Measurements from ENCODE around the gene NPR2. TPM values are rescaled to one million over a fixed set of nuclear protein-coding genes. Genes with fewer than 3 reads are reported as not detected.

Gene NPR2
- total RNA-seq, 2 donors from 2014 or later: 6.7 to 11.5 TPM

GRCh38 chr9:35795695-35796094 lies 4.3 kb downstream of the NPR2 start:
- DNase-seq: no peak
- Mint-ChIP-seq H3K4me1 (ENCODE audit: low read depth) (peaks cover 24% of the 10 kb centered on the region), H3K27me3 (ENCODE audit: low read depth) (no peaks in the 10 kb centered on the region), H3K36me3 (ENCODE audit: insufficient read depth in 2 of 2) (no peaks in the 10 kb centered on the region), H3K9me3 (no peaks in the 10 kb centered on the region), H3K27ac (no peak overlapping the region), H3K4me3 (no peak overlapping the region)
- no peak for ATAC-seq (replicated peaks in 1 of 2)

- DNase-seq (no peak), ATAC-seq (replicated peaks in 1 of 2) (no peak)
- no peak overlapping the region for H3K27ac Mint-ChIP-seq
- H3K36me3 Mint-ChIP-seq (ENCODE audit: insufficient read depth in 2 of 2): no peaks in the 10 kb centered on the region
- no peaks in the 10 kb centered on the region for H3K9me3 Mint-ChIP-seq
- peaks cover 24% of the 10 kb centered on the region for H3K4me1 Mint-ChIP-seq (ENCODE audit: low read depth)
- no peaks in the 10 kb centered on the region for H3K27me3 Mint-ChIP-seq (ENCODE audit: low read depth)
- H3K4me3 Mint-ChIP-seq: no peak overlapping the region
Measured at GRCh38 chr9:35797311-35798109, 6.1 kb downstream of the NPR2 start.

DNA sequence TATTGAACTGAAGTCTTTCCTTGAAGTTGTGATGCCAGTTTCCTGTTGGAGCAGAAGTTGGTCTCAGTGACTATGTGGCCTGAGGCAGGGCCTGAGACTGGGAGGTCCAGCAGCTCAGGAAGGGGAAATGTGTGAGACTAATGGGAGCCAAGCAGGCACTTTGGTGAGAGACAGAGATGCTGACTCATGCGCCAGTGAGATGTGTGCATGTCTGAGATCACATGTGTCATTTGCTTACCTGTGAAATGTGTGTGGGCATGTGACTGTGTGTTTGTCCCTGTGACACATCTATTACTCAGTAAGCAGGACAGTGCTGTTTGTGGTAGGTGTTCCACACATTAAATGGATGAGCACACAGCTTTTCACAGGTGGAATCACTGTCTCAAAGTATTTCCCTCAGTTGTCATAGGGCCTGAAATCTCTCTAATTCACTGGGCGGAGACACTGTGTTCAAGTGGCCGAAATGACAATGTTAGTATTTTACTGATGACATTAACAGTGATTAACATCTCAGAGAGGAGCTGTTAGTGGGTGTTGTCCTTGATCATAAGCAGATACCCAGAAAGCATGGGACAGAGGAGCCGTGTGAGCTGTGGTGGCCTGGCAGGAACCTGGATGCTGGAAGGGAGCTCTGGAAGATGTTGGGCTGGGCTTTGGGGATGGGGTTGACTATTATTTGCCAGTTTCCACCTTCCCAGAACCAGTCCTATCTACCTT lies 7.4 kb downstream of the NPR2 start:
- Mint-ChIP-seq H3K27me3 (ENCODE audit: low read depth) (no peaks in the 10 kb centered on the region), H3K36me3 (ENCODE audit: insufficient read depth in 2 of 2) (peaks cover 0 to 3% of the 10 kb centered on the region in 2 donors), H3K4me3 (no peak overlapping the region), H3K27ac (peak overlapping the region; percentile 20), H3K9me3 (no peaks in the 10 kb centered on the region), H3K4me1 (ENCODE audit: low read depth) (peaks cover 24% of the 10 kb centered on the region)
- peak; percentile 99 for ATAC-seq (replicated peaks in 1 of 2)
- peak; percentile 58 to 69 for DNase-seq

DNA sequence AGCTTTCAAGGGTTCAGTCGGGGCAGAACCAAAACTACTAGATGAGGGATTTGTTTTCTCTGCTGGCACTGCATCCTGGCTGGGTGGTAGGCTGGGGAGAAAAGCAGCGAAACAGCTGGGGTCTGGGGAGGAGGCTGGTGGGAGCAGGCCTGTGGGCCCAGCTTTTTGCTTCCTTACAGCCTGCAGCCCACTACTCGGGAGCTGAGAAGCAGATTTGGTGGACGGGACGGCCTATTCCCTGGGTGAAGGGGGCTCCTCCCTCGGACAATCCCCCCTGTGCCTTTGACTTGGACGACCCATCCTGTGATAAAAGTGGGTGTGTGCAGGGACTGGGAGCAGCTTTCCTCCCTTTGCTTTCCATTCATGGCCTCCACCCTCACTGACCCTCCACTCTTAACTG lies 9.1 kb downstream of the NPR2 start:
- no peak for ATAC-seq (replicated peaks in 1 of 2)
- Mint-ChIP-seq H3K27me3 (ENCODE audit: low read depth) (no peaks in the 10 kb centered on the region), H3K27ac (no peak overlapping the region), H3K36me3 (ENCODE audit: insufficient read depth in 2 of 2) (peaks cover 0 to 3% of the 10 kb centered on the region in 2 donors), H3K4me1 (ENCODE audit: low read depth) (peaks cover 24% of the 10 kb centered on the region), H3K9me3 (no peaks in the 10 kb centered on the region), H3K4me3 (no peak overlapping the region)
- DNase-seq: no peak

GRCh38 chr9:35801328-35802128 lies 10.1 kb downstream of the NPR2 start:
- DNase-seq: no peak
- no peaks in the 10 kb centered on the region for H3K27me3 Mint-ChIP-seq (ENCODE audit: low read depth)
- no peaks in the 10 kb centered on the region for H3K9me3 Mint-ChIP-seq
- H3K4me1 Mint-ChIP-seq (ENCODE audit: low read depth): peaks cover 25% of the 10 kb centered on the region
- ATAC-seq (replicated peaks in 1 of 2): no peak
- no peak overlapping the region for H3K4me3 Mint-ChIP-seq
- peaks cover 0 to 3% of the 10 kb centered on the region in 2 donors for H3K36me3 Mint-ChIP-seq (ENCODE audit: insufficient read depth in 2 of 2)
- H3K27ac Mint-ChIP-seq: no peak overlapping the region

GRCh38 chr9:35806101-35806500 lies 14.7 kb downstream of the NPR2 start:
- peaks cover 0 to 5% of the 10 kb centered on the region in 2 donors for H3K36me3 Mint-ChIP-seq (ENCODE audit: insufficient read depth in 2 of 2)
- H3K4me1 Mint-ChIP-seq (ENCODE audit: low read depth): peaks cover 11% of the 10 kb centered on the region
- H3K9me3 Mint-ChIP-seq: no peaks in the 10 kb centered on the region
- H3K27ac Mint-ChIP-seq: no peak overlapping the region
- no peak for DNase-seq
- H3K4me3 Mint-ChIP-seq: no peak overlapping the region
- no peak for ATAC-seq (replicated peaks in 1 of 2)
- no peaks in the 10 kb centered on the region for H3K27me3 Mint-ChIP-seq (ENCODE audit: low read depth)

- H3K27ac Mint-ChIP-seq: no peak overlapping the region
- no peak for ATAC-seq (replicated peaks in 1 of 2)
- peaks cover 32% of the 10 kb centered on the region for H3K4me1 Mint-ChIP-seq (ENCODE audit: low read depth)
- H3K9me3 Mint-ChIP-seq: no peaks in the 10 kb centered on the region
- DNase-seq: no peak
- no peaks in the 10 kb centered on the region for H3K27me3 Mint-ChIP-seq (ENCODE audit: low read depth)
- H3K4me3 Mint-ChIP-seq: no peak overlapping the region
- peaks cover 0 to 5% of the 10 kb centered on the region in 2 donors for H3K36me3 Mint-ChIP-seq (ENCODE audit: insufficient read depth in 2 of 2)
Measured at GRCh38 chr9:35808433-35808832, 17.0 kb downstream of the NPR2 start.

- Mint-ChIP-seq H3K4me1 (ENCODE audit: low read depth) (peaks cover 42% of the 10 kb centered on the region), H3K9me3 (no peaks in the 10 kb centered on the region), H3K36me3 (ENCODE audit: insufficient read depth in 2 of 2) (peaks cover 0 to 5% of the 10 kb centered on the region in 2 donors), H3K27me3 (ENCODE audit: low read depth) (no peaks in the 10 kb centered on the region), H3K27ac (no peak overlapping the region), H3K4me3 (no peak overlapping the region)
- no peak for ATAC-seq (replicated peaks in 1 of 2)
- no peak for DNase-seq
Measured at GRCh38 chr9:35810122-35810521, 18.7 kb downstream of the NPR2 start.

DNA sequence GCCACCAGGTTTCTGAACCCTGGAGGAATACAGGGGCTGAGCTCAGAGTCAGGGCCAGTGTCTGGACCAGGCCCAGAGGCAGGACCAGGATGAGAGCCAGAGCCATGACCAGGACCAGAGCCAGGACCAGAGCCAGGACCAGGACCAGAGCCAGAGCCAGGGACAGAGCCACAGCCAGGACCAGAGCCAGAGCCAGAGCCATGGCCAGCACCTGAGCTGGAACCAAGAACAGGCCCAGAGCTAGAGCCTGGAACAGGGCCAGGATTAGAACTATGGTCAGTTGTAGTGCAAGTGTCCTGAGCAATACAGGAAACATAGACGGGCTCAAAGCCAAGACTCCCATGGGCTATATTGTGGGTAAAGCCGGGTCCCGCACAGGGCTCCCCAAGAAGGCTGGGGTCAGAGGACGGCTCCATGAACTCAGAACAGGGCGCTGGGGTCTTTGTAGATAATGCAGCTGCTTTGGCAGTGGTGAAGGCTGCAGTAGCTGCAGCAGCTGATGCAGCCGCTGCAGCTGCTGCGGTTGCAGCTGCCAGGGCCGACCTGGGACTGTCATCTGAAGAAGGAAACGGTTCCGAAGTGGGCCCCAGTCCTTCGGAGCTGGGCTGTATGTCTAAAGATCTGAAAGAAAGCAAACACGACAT lies 20.1 kb downstream of the NPR2 start:
- DNase-seq: no peak
- Mint-ChIP-seq H3K4me3 (peak overlapping the region; percentile 89 to 94), H3K4me1 (ENCODE audit: low read depth) (peaks cover 52% of the 10 kb centered on the region), H3K36me3 (ENCODE audit: insufficient read depth in 2 of 2) (peaks cover 0 to 8% of the 10 kb centered on the region in 2 donors), H3K27me3 (ENCODE audit: low read depth) (no peaks in the 10 kb centered on the region), H3K9me3 (no peaks in the 10 kb centered on the region), H3K27ac (peak overlapping the region; percentile 92)
- no peak for ATAC-seq (replicated peaks in 1 of 2)

DNA sequence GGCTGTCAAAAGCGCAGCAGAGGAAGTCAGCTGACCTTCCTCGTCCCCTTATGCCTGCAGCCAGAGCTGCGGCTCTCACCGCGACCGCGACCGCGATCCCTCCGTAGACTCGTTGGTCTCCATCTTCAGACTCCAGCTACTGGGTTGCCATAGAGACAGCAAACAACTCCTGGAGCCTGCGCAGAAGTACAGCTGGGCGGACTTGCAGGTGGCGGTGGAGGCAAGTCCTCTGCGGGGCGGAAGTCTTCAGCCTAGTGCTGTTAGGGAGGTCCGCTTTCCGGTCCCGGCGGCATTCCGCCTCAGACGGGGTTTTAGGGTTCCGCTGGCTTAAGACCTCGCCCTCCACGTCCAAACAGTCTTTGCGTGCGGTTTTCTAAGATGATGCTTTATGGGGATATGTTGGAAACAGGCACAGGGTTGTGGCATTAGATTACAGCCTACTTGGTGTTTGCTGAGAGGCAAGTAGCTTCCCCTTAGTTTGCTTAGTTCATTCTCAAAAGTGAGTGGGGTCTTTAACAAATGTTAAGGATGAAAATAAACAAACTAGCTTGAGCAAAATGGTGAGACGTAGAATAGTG lies 20.7 kb downstream of the NPR2 start, which contains the start of gene SPAG8:
Gene SPAG8 (minus strand): TSS at position 238 of the 578 bp plus-strand sequence. CDS start 115 bp downstream, at position 123.
- DNase-seq (peak; percentile 92 to 95), ATAC-seq (replicated peaks in 1 of 2) (peak; percentile 74 to 75)
- Mint-ChIP-seq H3K27ac (peak within 1 kb of the TSS; percentile 92), H3K27me3 (ENCODE audit: low read depth) (no peaks in the 10 kb centered on the region), H3K4me3 (peak within 1 kb of the TSS; percentile 89 to 94), H3K9me3 (no peaks in the 10 kb centered on the region), H3K4me1 (ENCODE audit: low read depth) (peaks cover 47% of the 10 kb centered on the region), H3K36me3 (ENCODE audit: insufficient read depth in 2 of 2) (peaks cover 0 to 6% of the 10 kb centered on the region in 2 donors)

- peak overlapping the region; percentile 86 to 89 for H3K4me3 Mint-ChIP-seq
- no peak for ATAC-seq (replicated peaks in 1 of 2)
- no peaks in the 10 kb centered on the region for H3K27me3 Mint-ChIP-seq (ENCODE audit: low read depth)
Measured at GRCh38 chr9:35813434-35814105, 22.2 kb downstream of the NPR2 start.

More at GRCh38 chr9:35813434-35814105, 22.2 kb downstream of the NPR2 start:
- Mint-ChIP-seq H3K4me1 (ENCODE audit: low read depth) (peaks cover 47% of the 10 kb centered on the region), H3K36me3 (ENCODE audit: insufficient read depth in 2 of 2) (peaks cover 0 to 6% of the 10 kb centered on the region in 2 donors), H3K27ac (no peak overlapping the region), H3K9me3 (no peaks in the 10 kb centered on the region)
- no peak for DNase-seq
